ENCODE data around the gene UBE2G1.

UBE2G1 gene

DNA sequence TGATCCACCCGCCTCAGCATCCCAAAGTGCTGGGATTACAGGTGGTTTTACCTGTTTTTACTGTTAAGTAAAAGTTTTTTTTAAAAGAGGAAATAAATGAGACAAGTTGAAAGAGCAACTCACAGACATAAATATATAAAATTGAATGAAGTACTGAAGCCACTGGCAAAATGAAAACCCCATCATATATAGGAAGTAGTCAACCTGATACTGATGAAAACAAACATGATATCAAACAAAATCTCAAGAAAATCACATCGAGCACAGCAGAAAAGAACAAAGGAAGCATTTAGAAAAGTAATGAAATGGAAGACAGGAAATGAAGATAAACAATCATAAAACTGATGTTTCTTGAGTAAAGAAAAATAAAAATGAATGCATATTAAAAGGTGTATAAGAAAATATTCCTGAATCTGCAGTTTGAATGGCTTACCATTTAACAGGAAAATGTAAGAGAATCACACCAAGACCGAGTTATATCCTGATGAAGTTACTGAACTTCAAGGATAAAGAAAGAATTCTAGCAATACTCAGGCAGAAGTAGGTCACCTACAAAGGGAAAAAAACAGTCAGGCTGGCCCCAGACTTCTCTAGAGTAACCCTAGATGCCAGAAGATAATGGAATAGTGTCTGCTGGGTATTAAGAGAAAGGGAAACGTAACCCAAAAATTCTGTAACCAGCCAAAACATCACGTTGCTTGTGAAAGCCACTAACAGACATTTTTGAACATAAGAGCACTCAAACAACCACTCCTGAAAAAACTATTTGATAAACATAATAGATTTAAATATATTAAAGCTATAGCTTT is 31.5 kb downstream of the UBE2G1 start:
- WGBS, 2 donors (ENCODE audit: extremely low coverage in 2 of 2, insufficient read length in 2 of 2, insufficient replicate concordance in 1 of 2): no CpG with 5 or more reads among the region's 5 CpGs

DNA sequence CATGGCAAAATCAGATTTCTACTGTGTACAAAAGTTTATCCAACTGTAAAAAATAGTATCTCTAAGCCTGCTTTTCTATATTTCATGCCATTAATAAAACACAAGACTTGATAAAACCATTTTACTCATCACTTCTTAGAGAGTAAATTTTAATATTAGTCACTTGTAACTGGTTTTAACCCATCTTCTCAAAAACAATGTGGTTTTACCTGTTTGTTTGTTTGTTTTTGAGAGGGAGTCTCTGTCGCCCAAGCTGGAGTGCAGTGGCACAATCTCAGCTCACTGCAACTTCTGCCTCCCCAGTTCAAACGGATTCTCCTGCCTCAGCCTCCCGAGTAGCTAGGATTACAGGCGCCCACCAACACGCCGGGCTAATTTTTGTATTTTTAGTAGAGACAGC is 32.1 kb downstream of the UBE2G1 start:
- Histone ChIP-seq H3K18ac (ENCODE audit: low read length) (no peak overlapping the region), H3K4ac (ENCODE audit: low read length) (no peak overlapping the region), H2BK15ac (ENCODE audit: low read length) (no peak overlapping the region), H3K9me3 (replicated peaks in 1 of 2; ENCODE audit: control insufficient read depth in 2 of 2, insufficient read depth in 1 of 2, low read depth in 1 of 2, low read length in 2 of 2) (no peaks in the 10 kb centered on the region), H4K91ac (ENCODE audit: low read depth, low read length, poor library complexity) (no peak overlapping the region), H3K4me1 (ENCODE audit: control insufficient read depth in 2 of 2, insufficient read depth in 1 of 2, low read depth in 1 of 2, low read length in 2 of 2) (peaks cover 12 to 13% of the 10 kb centered on the region in 2 donors), H3K27ac (replicated peaks; ENCODE audit: low read length) (no peak overlapping the region), H2AFZ (ENCODE audit: low read length) (no peak overlapping the region), H2BK120ac (ENCODE audit: low read depth, low read length) (no peak overlapping the region), H3K27me3 (ENCODE audit: control insufficient read depth in 3 of 3, insufficient read depth in 3 of 3, low read depth in 1 of 3, low read length in 3 of 3) (no peaks in the 10 kb centered on the region), H3K36me3 (replicated peaks in 1 of 2; ENCODE audit: control insufficient read depth in 2 of 2, insufficient read depth in 2 of 2, low read length in 2 of 2) (peaks cover 0 to 7% of the 10 kb centered on the region in 2 donors), H2BK5ac (ENCODE audit: low read length) (no peak overlapping the region), H2BK12ac (ENCODE audit: low read length) (no peak overlapping the region), H3K4me3 (ENCODE audit: low read length in 2 of 2) (no peak overlapping the region), H3K79me1 (ENCODE audit: low read depth, low read length) (no peaks in the 10 kb centered on the region), H3K14ac (ENCODE audit: low read length) (no peak overlapping the region), H3K9ac (ENCODE audit: low read depth, low read length, poor library complexity) (no peak overlapping the region), H3K23ac (ENCODE audit: low read depth, low read length, poor library complexity) (no peak overlapping the region), H4K8ac (ENCODE audit: low read depth, low read length) (no peak overlapping the region), H2AK5ac (ENCODE audit: low read depth, low read length) (no peak overlapping the region), H3K4me2 (ENCODE audit: insufficient read depth, low read length, poor library complexity, severe bottlenecking) (no peak overlapping the region)
- DNase-seq (ENCODE audit: low spot score): no peak
- no CpG with 5 or more reads among the region's 6 CpGs for WGBS, 2 donors (ENCODE audit: extremely low coverage in 2 of 2, insufficient read length in 2 of 2, insufficient replicate concordance in 1 of 2)

More for the DNA sequence above, 31.5 kb downstream of the UBE2G1 start:
- no peak overlapping the region for H2BK5ac ChIP-seq (ENCODE audit: low read length)
- no peak overlapping the region for H4K8ac ChIP-seq (ENCODE audit: low read depth, low read length)
- H3K79me1 ChIP-seq (ENCODE audit: low read depth, low read length): no peaks in the 10 kb centered on the region
- no peak overlapping the region for H3K18ac ChIP-seq (ENCODE audit: low read length)
- H3K4me1 ChIP-seq (ENCODE audit: control insufficient read depth in 2 of 2, insufficient read depth in 1 of 2, low read depth in 1 of 2, low read length in 2 of 2): peaks cover 12 to 13% of the 10 kb centered on the region in 2 donors
- H3K14ac ChIP-seq (ENCODE audit: low read length): no peak overlapping the region
- DNase-seq (ENCODE audit: low spot score): no peak
- H2BK12ac ChIP-seq (ENCODE audit: low read length): no peak overlapping the region
- H3K4me3 ChIP-seq (ENCODE audit: low read length in 2 of 2): no peak overlapping the region
- no peak overlapping the region for H3K4ac ChIP-seq (ENCODE audit: low read length)
- no peak overlapping the region for H3K23ac ChIP-seq (ENCODE audit: low read depth, low read length, poor library complexity)
- no peaks in the 10 kb centered on the region for H3K9me3 ChIP-seq (replicated peaks in 1 of 2; ENCODE audit: control insufficient read depth in 2 of 2, insufficient read depth in 1 of 2, low read depth in 1 of 2, low read length in 2 of 2)
- H3K36me3 ChIP-seq (replicated peaks in 1 of 2; ENCODE audit: control insufficient read depth in 2 of 2, insufficient read depth in 2 of 2, low read length in 2 of 2): peaks cover 0 to 7% of the 10 kb centered on the region in 2 donors
- H4K91ac ChIP-seq (ENCODE audit: low read depth, low read length, poor library complexity): no peak overlapping the region
- no peak overlapping the region for H3K27ac ChIP-seq (replicated peaks; ENCODE audit: low read length)
- no peak overlapping the region for H2BK15ac ChIP-seq (ENCODE audit: low read length)
- no peaks in the 10 kb centered on the region for H3K27me3 ChIP-seq (ENCODE audit: control insufficient read depth in 3 of 3, insufficient read depth in 3 of 3, low read depth in 1 of 3, low read length in 3 of 3)
- no peak overlapping the region for H3K9ac ChIP-seq (ENCODE audit: low read depth, low read length, poor library complexity)
- H2BK120ac ChIP-seq (ENCODE audit: low read depth, low read length): no peak overlapping the region
- H2AFZ ChIP-seq (ENCODE audit: low read length): no peak overlapping the region
- H2AK5ac ChIP-seq (ENCODE audit: low read depth, low read length): no peak overlapping the region
- H3K4me2 ChIP-seq (ENCODE audit: insufficient read depth, low read length, poor library complexity, severe bottlenecking): no peak overlapping the region

DNA sequence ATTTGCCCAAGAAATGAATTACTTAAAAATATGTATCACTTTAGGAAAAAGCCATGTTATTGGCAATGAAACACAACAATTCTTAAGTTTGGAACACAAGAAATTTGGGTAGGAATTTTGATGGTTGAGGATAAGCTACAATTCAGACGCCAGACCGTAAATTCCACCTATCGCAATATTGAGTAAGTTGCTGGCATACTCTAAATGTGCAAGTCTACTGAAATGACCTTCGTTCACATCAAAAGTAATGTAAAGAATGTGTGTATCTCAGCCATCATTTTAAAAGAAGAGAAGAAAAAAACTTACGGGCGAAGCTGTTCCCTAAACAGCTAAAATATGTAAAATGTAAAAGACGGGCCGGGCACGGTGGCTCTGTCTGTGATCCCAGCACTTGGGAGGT is 33.4 kb downstream of the UBE2G1 start:
- Histone ChIP-seq H2BK15ac (ENCODE audit: low read length) (no peak overlapping the region), H2AK5ac (ENCODE audit: low read depth, low read length) (no peak overlapping the region), H3K4me2 (ENCODE audit: insufficient read depth, low read length, poor library complexity, severe bottlenecking) (no peak overlapping the region), H2BK12ac (ENCODE audit: low read length) (no peak overlapping the region), H3K79me1 (ENCODE audit: low read depth, low read length) (no peaks in the 10 kb centered on the region), H3K4me1 (ENCODE audit: control insufficient read depth in 2 of 2, insufficient read depth in 1 of 2, low read depth in 1 of 2, low read length in 2 of 2) (peaks cover 9 to 13% of the 10 kb centered on the region in 2 donors), H2AFZ (ENCODE audit: low read length) (no peak overlapping the region), H4K91ac (ENCODE audit: low read depth, low read length, poor library complexity) (no peak overlapping the region), H3K23ac (ENCODE audit: low read depth, low read length, poor library complexity) (no peak overlapping the region), H3K36me3 (replicated peaks in 1 of 2; ENCODE audit: control insufficient read depth in 2 of 2, insufficient read depth in 2 of 2, low read length in 2 of 2) (peaks cover 0 to 7% of the 10 kb centered on the region in 2 donors), H3K18ac (ENCODE audit: low read length) (no peak overlapping the region), H3K9me3 (replicated peaks in 1 of 2; ENCODE audit: control insufficient read depth in 2 of 2, insufficient read depth in 1 of 2, low read depth in 1 of 2, low read length in 2 of 2) (no peaks in the 10 kb centered on the region), H3K9ac (ENCODE audit: low read depth, low read length, poor library complexity) (no peak overlapping the region), H3K27me3 (ENCODE audit: control insufficient read depth in 3 of 3, insufficient read depth in 3 of 3, low read depth in 1 of 3, low read length in 3 of 3) (no peaks in the 10 kb centered on the region), H4K8ac (ENCODE audit: low read depth, low read length) (no peak overlapping the region), H2BK120ac (ENCODE audit: low read depth, low read length) (no peak overlapping the region), H3K27ac (replicated peaks; ENCODE audit: low read length) (no peak overlapping the region), H3K4me3 (ENCODE audit: low read length in 2 of 2) (no peak overlapping the region), H2BK5ac (ENCODE audit: low read length) (no peak overlapping the region), H3K14ac (ENCODE audit: low read length) (no peak overlapping the region), H3K4ac (ENCODE audit: low read length) (no peak overlapping the region)
- no CpG with 5 or more reads among the region's 9 CpGs for WGBS, 2 donors (ENCODE audit: extremely low coverage in 2 of 2, insufficient read length in 2 of 2, insufficient replicate concordance in 1 of 2)
- no peak for DNase-seq (ENCODE audit: low spot score)

DNA sequence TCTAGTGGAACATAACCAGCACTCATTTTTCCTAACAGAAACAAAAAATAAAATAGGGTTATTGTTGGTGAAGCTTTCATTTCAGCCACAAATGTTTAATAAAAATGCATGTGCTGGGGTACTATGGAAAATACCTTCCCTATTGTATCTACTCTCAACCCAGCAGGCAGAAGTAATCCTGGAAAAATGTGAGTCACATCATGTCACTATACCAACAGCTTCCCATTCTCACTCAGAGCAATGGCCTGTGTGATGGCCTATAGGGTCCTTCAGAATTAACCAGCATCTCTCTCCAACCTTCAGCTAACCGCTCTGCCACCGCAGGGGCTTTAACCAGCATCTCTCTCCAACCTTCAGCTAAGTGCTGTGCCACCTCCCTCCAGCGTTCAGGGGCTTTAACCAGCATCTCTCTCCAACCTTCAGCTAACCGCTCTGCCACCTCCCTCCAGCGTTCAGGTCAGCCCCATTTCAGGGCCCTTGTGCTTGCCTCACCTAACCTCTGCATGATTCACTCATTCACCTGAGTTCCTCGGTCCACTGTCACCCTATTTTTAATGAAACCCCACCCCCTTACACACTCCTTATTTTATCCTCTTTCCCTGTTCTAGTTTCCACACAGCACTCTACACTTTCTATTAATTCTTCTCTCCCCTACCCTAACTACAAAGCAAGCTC is 34.0 kb downstream of the UBE2G1 start:
- Histone ChIP-seq H3K9ac (ENCODE audit: low read depth, low read length, poor library complexity) (no peak overlapping the region), H3K23ac (ENCODE audit: low read depth, low read length, poor library complexity) (no peak overlapping the region), H3K9me3 (replicated peaks in 1 of 2; ENCODE audit: control insufficient read depth in 2 of 2, insufficient read depth in 1 of 2, low read depth in 1 of 2, low read length in 2 of 2) (peaks cover 0 to 5% of the 10 kb centered on the region in 2 donors), H2AK5ac (ENCODE audit: low read depth, low read length) (no peak overlapping the region), H3K4me1 (ENCODE audit: control insufficient read depth in 2 of 2, insufficient read depth in 1 of 2, low read depth in 1 of 2, low read length in 2 of 2) (peaks cover 9 to 13% of the 10 kb centered on the region in 2 donors), H4K91ac (ENCODE audit: low read depth, low read length, poor library complexity) (no peak overlapping the region), H3K14ac (ENCODE audit: low read length) (no peak overlapping the region), H3K4me2 (ENCODE audit: insufficient read depth, low read length, poor library complexity, severe bottlenecking) (no peak overlapping the region), H3K27ac (replicated peaks; ENCODE audit: low read length) (peak overlapping the region; percentile 58), H2BK5ac (ENCODE audit: low read length) (no peak overlapping the region), H2BK15ac (ENCODE audit: low read length) (no peak overlapping the region), H3K27me3 (ENCODE audit: control insufficient read depth in 3 of 3, insufficient read depth in 3 of 3, low read depth in 1 of 3, low read length in 3 of 3) (no peaks in the 10 kb centered on the region), H2AFZ (ENCODE audit: low read length) (no peak overlapping the region), H3K36me3 (replicated peaks in 1 of 2; ENCODE audit: control insufficient read depth in 2 of 2, insufficient read depth in 2 of 2, low read length in 2 of 2) (peaks cover 0 to 13% of the 10 kb centered on the region in 2 donors), H4K8ac (ENCODE audit: low read depth, low read length) (no peak overlapping the region), H3K4me3 (ENCODE audit: low read length in 2 of 2) (no peak overlapping the region), H3K4ac (ENCODE audit: low read length) (no peak overlapping the region), H2BK120ac (ENCODE audit: low read depth, low read length) (no peak overlapping the region), H3K79me1 (ENCODE audit: low read depth, low read length) (no peaks in the 10 kb centered on the region), H2BK12ac (ENCODE audit: low read length) (no peak overlapping the region), H3K18ac (ENCODE audit: low read length) (no peak overlapping the region)
- DNase-seq (ENCODE audit: low spot score): peak; percentile 21
- WGBS, 2 donors (ENCODE audit: extremely low coverage in 2 of 2, insufficient read length in 2 of 2, insufficient replicate concordance in 1 of 2): no CpG with 5 or more reads among the region's 6 CpGs

All from neuronal stem cell (in vitro differentiated cells).